HG03432 (cell line): ENCODE data around the gene FAM107B.

Experiments used
- ATAC-seq: cut with Tn5 transposase; IDR thresholded peaks from one replicate; pipeline ENCODE4 v1.9.1; 2021; ENCODE audit warnings: mild to moderate bottlenecking, moderate library complexity; ENCODE audit not compliant: unreplicated experiment

The FAM107B gene

DNA sequence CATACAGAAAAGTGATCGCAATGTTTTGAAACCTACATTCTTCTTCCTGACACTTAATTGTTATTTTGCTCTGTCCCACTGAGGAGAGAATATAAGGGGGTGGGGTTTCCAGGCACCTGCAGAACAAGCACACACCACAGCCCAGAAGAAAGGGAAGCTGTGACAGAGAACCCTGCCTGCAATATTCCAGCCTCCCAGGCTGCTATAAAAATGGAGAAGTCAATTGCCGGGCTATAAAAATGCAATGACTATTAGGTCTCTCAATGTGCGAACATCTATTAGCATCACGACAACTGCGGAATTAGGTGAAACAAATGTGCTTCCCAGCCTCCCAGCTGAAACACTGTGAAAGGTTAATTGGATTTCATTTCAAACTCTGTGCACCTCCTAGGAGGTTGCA lies 298.7 kb downstream of the FAM107B start:
- ATAC-seq, result no peak

DNA sequence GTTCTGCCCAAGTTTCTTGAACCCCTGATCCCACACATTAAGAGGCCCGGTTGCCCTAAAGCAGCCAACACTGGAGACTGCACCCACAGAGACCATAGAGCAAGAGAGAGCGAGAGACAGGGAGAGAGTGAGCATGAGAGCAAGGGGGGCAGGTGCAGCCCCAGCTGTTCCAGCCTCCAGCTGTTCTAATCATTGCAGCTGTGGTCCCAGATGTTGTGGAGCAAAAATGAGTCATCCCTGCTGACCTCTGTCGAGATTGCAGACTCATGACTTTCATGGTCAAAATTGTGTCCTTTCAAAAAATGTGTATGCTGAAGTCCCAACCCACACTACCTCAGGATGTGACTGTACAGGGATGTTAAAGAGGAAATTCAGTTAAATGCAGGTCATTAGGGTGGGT lies 300.0 kb downstream of the FAM107B start:
- no peak for ATAC-seq

DNA sequence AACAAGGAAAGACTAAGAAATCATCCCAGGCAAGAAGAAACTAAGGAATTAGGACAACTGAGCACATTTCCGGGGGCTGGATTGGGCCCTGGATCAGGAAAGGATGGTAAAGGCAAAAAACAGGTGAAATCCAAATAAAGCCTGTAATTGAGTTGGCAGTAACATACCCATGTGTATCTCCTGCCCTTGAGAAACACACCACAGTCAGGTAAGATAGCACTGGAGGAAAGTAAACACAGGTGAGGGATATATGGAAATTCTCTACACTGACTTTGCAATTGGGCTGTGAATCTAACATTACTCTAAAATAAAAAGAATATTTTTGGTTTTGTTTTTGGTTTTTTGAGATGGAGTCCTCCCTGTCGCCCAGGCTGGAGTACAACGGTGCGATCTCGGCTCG lies 303.8 kb downstream of the FAM107B start:
- no peak for ATAC-seq

DNA sequence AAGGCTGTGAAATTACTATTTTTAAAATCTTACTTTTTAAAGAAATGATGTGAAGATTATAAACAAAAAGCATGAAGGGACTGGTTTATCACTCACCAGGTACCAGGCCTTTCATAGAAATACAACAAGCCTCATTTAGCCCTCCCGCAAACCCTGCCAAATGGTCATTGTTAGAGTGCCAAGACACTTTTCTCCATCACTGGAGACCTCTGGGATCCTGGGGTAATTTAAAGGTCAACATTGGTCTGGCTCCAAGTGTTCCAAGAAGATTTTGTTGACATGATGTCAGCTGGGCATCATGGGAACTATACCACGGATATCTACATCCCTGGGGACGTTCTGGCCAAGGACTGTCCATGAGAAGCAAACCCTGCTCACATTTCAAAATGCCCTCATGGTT lies 306.0 kb downstream of the FAM107B start:
- ATAC-seq, result no peak
